WTC11 (cell line): ENCODE data around the gene GADD45B. TPM values are rescaled to one million over a fixed set of nuclear protein-coding genes. Genes with fewer than 3 reads are reported as not detected.
"Not testable (repeated sequence)": the region's sequence is repeated elsewhere in the genome, so short reads cannot be mapped to it uniquely, and the experiment has no call there.

ENCODE experiments used
- ATAC-seq: fragments of 200-7000 bp; cut with Tn5 transposase; 2 replicates; pipeline ENCODE4 v1.10.0; 2021; ENCODE audit warnings: mild to moderate bottlenecking, moderate library complexity
- CTCF ChIA-PET: fragments of 300-600 bp; sonication (Branson Sonifier 250); formaldehyde crosslinking; loops from one replicate; lab custom pipeline; 2021; ENCODE audit warnings: antibody characterized with exemption; lab: Charles Lee
- POLR2A ChIA-PET: fragments of 350-600 bp; sonication (Branson Sonifier 250); formaldehyde crosslinking; loops from one replicate; lab custom pipeline; 2021; ENCODE audit warnings: antibody characterized with exemption; lab: Charles Lee
- DNase-seq: peaks from one replicate; pipeline ENCODE4 v3.0.0; 2021; ENCODE audit warnings: low spot score
- H3K27ac Mint-ChIP-seq: 2 replicates; pipeline ENCODE4 v1.8.0; 2021; ENCODE audit warnings: mixed read lengths
- H3K27me3 Mint-ChIP-seq: 2 replicates; pipeline ENCODE4 v1.8.0; 2021; ENCODE audit warnings: low read depth, mild to moderate bottlenecking, moderate library complexity, mixed read lengths
- H3K36me3 Mint-ChIP-seq: 2 replicates; pipeline ENCODE4 v1.8.0; 2021; ENCODE audit warnings: mixed read lengths
- H3K4me1 Mint-ChIP-seq: 2 replicates; pipeline ENCODE4 v1.8.0; 2022; ENCODE audit warnings: mixed read lengths
- H3K4me3 Mint-ChIP-seq: 2 replicates; pipeline ENCODE4 v1.8.0; 2021; ENCODE audit warnings: mild to moderate bottlenecking, moderate library complexity, mixed read lengths
- H3K9me3 Mint-ChIP-seq: 2 replicates; pipeline ENCODE4 v1.8.0; 2021; ENCODE audit warnings: mixed read lengths
- EMX1 ChIP-seq: fragments of 250-450 bp; sonication (Bioruptor Pico); IDR thresholded peaks from 2 replicates; pipeline ENCODE4 v1.8.0; 2021; ENCODE audit warnings: mild to moderate bottlenecking
- GTF2I ChIP-seq: fragments of 250-450 bp; sonication (Bioruptor Pico); conservative IDR thresholded peaks from 2 replicates; pipeline ENCODE4 v1.4.0; 2021; ENCODE audit warnings: mild to moderate bottlenecking
- IRF2 ChIP-seq: sonication (generic); formaldehyde crosslinking; IDR thresholded peaks from 2 replicates; pipeline ENCODE4 v1.8.0; 2022; ENCODE audit warnings: low read depth, missing genetic modification reagents, borderline replicate concordance
- MYBL2 ChIP-seq: sonication (generic); formaldehyde crosslinking; IDR thresholded peaks from 2 replicates; pipeline ENCODE4 v1.8.1; 2023; ENCODE audit warnings: mild to moderate bottlenecking, moderate library complexity, missing genetic modification reagents
- NFYB ChIP-seq: sonication (generic); formaldehyde crosslinking; conservative IDR thresholded peaks from 2 replicates; pipeline ENCODE4 v1.8.0; 2022; ENCODE audit warnings: low read depth, missing genetic modification reagents
- RORB ChIP-seq: fragments of 250-450 bp; sonication (Bioruptor Pico); IDR thresholded peaks from 2 replicates; pipeline ENCODE4 v1.9.0; 2021; ENCODE audit warnings: mild to moderate bottlenecking
- SOX15 ChIP-seq: fragments of 250-450 bp; sonication (Bioruptor Pico); IDR thresholded peaks from 2 replicates; pipeline ENCODE4 v1.9.0; 2021; ENCODE audit warnings: mild to moderate bottlenecking
- SP1 ChIP-seq: sonication (generic); formaldehyde crosslinking; conservative IDR thresholded peaks from 2 replicates; pipeline ENCODE4 v1.8.1; 2022; ENCODE audit warnings: missing genetic modification reagents
- TEAD4 ChIP-seq: sonication (generic); formaldehyde crosslinking; IDR thresholded peaks from 2 replicates; pipeline ENCODE4 v1.8.0; 2022; ENCODE audit warnings: mild to moderate bottlenecking, missing genetic modification reagents
- ZNF121 ChIP-seq: sonication (generic); formaldehyde crosslinking; IDR thresholded peaks from 2 replicates; pipeline ENCODE4 v1.8.0; 2023; ENCODE audit warnings: missing genetic modification reagents
- ZNF317 ChIP-seq: sonication (generic); formaldehyde crosslinking; IDR thresholded peaks from 2 replicates; pipeline ENCODE4 v1.8.1; 2023; ENCODE audit warnings: low read depth, mild to moderate bottlenecking, moderate library complexity, missing genetic modification reagents, borderline replicate concordance
- ZNF416 ChIP-seq: fragments of 250-450 bp; sonication (Bioruptor Pico); IDR thresholded peaks from 2 replicates; pipeline ENCODE4 v1.9.0; 2021; ENCODE audit warnings: mild to moderate bottlenecking, inconsistent platforms
- ZNF423 ChIP-seq: fragments of 250-450 bp; sonication (Bioruptor Pico); IDR thresholded peaks from 2 replicates; pipeline ENCODE4 v2.1.2; 2022; ENCODE audit warnings: mild to moderate bottlenecking, moderate library complexity
- total RNA-seq: library from RNA; stranded (reverse); gene quantifications from 3 replicates; pipeline ENCODE4 v1.2.3, GENCODE V29; 2021
- TF ChIP-seq, protein P1 (sequence below): sonication (generic); formaldehyde crosslinking; IDR thresholded peaks from 2 replicates; pipeline ENCODE4 v1.8.1; 2022; ENCODE audit warnings: mild to moderate bottlenecking, moderate library complexity, missing genetic modification reagents
- TF ChIP-seq, protein P2 (sequence below): sonication (generic); formaldehyde crosslinking; IDR thresholded peaks from 2 replicates; pipeline ENCODE4 v1.8.0; 2022; ENCODE audit warnings: missing genetic modification reagents
- TF ChIP-seq, protein P3 (sequence below): sonication (generic); formaldehyde crosslinking; IDR thresholded peaks from 2 replicates; pipeline ENCODE4 v1.8.0; 2022; ENCODE audit warnings: mild to moderate bottlenecking, missing genetic modification reagents
- TF ChIP-seq, protein P4 (sequence below): sonication (generic); formaldehyde crosslinking; IDR thresholded peaks from 2 replicates; pipeline ENCODE4 v1.8.1; 2023; ENCODE audit warnings: mild to moderate bottlenecking, moderate library complexity, missing genetic modification reagents
- TF ChIP-seq, protein P5 (sequence below): sonication (generic); formaldehyde crosslinking; IDR thresholded peaks from 2 replicates; pipeline ENCODE4 v1.8.1; 2023; ENCODE audit warnings: mild to moderate bottlenecking, missing genetic modification reagents, moderate library complexity
- TF ChIP-seq, protein P6 (sequence below): fragments of 250-450 bp; sonication (Bioruptor Pico); IDR thresholded peaks from 2 replicates; pipeline ENCODE4 v1.8.0; 2021; ENCODE audit warnings: mild to moderate bottlenecking

The GADD45B gene
- total RNA-seq, 1 experiment from 2014 or later: 17.9 TPM

DNA sequence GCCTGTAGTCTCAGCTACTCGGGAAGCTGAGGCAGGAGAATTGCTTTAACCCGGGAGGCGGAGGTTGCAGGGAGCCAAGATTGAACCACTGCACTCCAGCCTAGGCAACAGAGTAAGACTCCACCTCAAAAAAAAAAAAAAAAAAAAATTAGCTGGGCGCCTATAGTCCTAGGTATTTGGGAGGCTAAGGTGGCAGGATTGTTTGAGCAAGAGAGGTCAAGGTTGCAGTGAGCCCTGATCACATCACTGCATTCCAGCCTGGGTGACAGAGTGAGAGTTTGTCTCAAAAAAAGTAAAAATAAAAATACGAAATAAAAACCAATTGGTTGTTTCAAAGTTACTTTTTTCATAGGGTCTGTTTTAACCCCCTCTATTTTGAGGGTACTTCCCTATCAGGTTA lies 17.9 kb upstream of the GADD45B start (continued):
- TF ChIP-seq, protein P1, sequence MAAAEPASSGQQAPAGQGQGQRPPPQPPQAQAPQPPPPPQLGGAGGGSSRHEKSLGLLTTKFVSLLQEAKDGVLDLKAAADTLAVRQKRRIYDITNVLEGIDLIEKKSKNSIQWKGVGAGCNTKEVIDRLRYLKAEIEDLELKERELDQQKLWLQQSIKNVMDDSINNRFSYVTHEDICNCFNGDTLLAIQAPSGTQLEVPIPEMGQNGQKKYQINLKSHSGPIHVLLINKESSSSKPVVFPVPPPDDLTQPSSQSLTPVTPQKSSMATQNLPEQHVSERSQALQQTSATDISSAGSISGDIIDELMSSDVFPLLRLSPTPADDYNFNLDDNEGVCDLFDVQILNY: no peak

DNA sequence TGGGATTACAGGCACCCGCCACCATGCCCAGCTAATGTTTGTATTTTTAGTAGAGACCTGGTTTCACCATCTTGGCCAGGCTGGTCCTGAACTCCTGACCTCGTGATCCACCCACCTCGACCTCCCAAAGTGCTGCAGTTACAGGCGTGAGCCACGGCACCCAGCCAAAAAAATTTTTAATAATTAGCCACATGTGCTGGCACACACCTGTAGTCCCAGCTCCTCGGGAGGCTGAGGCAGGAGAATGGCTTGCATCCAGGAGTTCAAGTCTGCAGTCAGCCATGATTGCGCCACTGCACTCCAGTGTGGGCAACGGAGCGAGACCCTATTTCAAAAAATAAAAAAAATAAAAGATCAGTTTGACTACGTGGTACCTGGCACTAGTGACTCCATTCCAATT lies 17.2 kb upstream of the GADD45B start:
- H3K4me1 Mint-ChIP-seq: peaks cover 25% of the 10 kb centered on the region
- H3K27ac Mint-ChIP-seq, DNase-seq, ATAC-seq, H3K36me3 Mint-ChIP-seq, H3K4me3 Mint-ChIP-seq, H3K9me3 Mint-ChIP-seq, H3K27me3 Mint-ChIP-seq, CTCF ChIA-PET: not testable (repeated sequence)
- POLR2A ChIA-PET: interaction anchor here (0.6 kb wide), 1 partner anchor 13 kb away, joined by 4 read pairs; no protein-coding TSS in a partner anchor

DNA sequence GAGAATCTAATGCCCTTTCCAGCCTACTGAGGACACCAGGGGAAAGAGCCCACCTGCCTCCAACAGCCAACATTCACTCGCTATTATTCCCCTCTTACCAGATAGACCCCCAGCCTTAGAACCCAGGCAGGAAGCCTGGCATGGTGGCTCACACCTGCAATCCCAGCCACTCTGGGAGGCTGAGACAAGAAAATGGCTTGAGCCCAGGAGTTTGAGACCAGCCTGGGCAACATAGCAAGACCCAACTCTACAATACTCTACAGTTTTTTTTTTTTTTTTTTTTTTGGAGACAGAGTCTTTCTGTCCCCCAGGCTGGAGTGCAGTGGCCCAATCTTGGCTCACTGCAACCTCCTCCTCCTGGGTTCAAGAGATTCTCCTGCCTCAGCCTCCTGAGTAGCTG lies 15.7 kb upstream of the GADD45B start:
- CTCF ChIA-PET: interaction anchor here (1.2 kb wide), 1 partner anchor 151 kb away, joined by 5 read pairs; no protein-coding TSS in a partner anchor
- POLR2A ChIA-PET: no interaction called here
- Mint-ChIP-seq H3K4me1 (peaks cover 12% of the 10 kb centered on the region), H3K27me3 (no peaks in the 10 kb centered on the region), H3K4me3 (no peak overlapping the region), H3K36me3 (no peaks in the 10 kb centered on the region), H3K27ac (no peak overlapping the region), H3K9me3 (no peaks in the 10 kb centered on the region)
- no peak for ATAC-seq
- TF ChIP-seq ZNF121 (CRISPR knock-in tag) (0 out of 2 replicates have a peak, but pooled peaks have one; percentile 43), TEAD4 (CRISPR knock-in tag) (no peak), ZNF416 (CRISPR knock-in tag) (no peak)
- no peak for DNase-seq

DNA sequence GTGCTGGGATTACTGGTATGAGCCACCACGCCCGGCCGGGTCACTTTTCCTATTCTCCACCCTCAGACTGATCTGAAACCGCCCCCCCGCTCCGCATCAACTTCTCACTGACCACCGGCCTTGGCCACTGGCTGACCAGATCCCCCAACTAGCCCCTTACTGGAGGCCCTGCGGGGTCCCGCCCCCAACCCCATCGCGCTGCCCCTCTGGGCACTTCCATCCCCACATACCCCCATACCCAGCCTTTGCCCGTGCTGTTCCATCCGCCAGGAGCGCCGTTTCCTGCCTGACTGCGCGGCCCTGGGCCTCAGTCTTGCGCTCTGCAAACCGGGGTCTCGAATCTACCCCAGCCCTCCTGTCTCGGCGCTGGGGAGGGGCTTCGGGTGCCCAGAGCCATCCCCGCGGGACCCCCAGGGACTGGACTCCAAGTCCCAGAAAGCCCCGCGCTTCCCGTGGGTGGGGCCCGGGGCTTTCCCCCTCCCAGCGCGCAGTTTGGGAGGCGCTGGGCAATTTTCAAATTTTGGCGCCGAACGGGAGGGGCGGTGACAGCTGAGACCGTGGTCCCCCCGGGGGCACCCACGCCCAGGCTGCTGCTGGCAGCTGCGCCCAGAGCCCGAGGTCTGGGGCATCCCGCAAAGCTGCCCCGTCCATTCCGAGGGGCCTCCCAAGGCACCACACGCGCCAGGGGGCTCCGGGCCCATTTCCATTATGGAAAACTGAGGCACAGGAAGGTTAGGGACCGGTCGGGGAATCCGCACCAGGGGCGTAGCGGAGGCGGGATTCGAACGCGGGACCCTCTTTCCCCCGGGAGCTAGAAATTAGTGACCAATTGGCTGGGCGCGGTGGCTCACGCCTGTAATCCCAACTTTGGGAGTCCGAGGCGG lies 13.9 kb upstream of the GADD45B start:
- CTCF ChIA-PET: interaction anchor here (0.7 to 10.5 kb wide), 10 partner anchors 9 to 175 kb away, joined by 3 to 82 read pairs (median 6); partner anchors contain the start of genes GADD45B and TIMM13
- peak; percentile 77; the same call in 1 of the 2 replicates for TF ChIP-seq EMX1 (CRISPR knock-in tag)
- peak; percentile 68 for TF ChIP-seq ZNF423 (CRISPR knock-in tag)
- TF ChIP-seq, protein P2, sequence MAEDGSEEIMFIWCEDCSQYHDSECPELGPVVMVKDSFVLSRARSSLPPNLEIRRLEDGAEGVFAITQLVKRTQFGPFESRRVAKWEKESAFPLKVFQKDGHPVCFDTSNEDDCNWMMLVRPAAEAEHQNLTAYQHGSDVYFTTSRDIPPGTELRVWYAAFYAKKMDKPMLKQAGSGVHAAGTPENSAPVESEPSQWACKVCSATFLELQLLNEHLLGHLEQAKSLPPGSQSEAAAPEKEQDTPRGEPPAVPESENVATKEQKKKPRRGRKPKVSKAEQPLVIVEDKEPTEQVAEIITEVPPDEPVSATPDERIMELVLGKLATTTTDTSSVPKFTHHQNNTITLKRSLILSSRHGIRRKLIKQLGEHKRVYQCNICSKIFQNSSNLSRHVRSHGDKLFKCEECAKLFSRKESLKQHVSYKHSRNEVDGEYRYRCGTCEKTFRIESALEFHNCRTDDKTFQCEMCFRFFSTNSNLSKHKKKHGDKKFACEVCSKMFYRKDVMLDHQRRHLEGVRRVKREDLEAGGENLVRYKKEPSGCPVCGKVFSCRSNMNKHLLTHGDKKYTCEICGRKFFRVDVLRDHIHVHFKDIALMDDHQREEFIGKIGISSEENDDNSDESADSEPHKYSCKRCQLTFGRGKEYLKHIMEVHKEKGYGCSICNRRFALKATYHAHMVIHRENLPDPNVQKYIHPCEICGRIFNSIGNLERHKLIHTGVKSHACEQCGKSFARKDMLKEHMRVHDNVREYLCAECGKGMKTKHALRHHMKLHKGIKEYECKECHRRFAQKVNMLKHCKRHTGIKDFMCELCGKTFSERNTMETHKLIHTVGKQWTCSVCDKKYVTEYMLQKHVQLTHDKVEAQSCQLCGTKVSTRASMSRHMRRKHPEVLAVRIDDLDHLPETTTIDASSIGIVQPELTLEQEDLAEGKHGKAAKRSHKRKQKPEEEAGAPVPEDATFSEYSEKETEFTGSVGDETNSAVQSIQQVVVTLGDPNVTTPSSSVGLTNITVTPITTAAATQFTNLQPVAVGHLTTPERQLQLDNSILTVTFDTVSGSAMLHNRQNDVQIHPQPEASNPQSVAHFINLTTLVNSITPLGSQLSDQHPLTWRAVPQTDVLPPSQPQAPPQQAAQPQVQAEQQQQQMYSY (CRISPR knock-in tag): peak; percentile 52; the same call in 1 of the 2 replicates
- TF ChIP-seq, protein P3, sequence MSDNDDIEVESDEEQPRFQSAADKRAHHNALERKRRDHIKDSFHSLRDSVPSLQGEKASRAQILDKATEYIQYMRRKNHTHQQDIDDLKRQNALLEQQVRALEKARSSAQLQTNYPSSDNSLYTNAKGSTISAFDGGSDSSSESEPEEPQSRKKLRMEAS (CRISPR knock-in tag): peak; percentile 44; the same call in 1 of the 2 replicates
- peak; percentile 95 for TF ChIP-seq GTF2I (CRISPR knock-in tag)
- TF ChIP-seq RORB (CRISPR knock-in tag): no peak
- peak; percentile 64 for TF ChIP-seq SP1 (CRISPR knock-in tag)
- TF ChIP-seq, protein P4, sequence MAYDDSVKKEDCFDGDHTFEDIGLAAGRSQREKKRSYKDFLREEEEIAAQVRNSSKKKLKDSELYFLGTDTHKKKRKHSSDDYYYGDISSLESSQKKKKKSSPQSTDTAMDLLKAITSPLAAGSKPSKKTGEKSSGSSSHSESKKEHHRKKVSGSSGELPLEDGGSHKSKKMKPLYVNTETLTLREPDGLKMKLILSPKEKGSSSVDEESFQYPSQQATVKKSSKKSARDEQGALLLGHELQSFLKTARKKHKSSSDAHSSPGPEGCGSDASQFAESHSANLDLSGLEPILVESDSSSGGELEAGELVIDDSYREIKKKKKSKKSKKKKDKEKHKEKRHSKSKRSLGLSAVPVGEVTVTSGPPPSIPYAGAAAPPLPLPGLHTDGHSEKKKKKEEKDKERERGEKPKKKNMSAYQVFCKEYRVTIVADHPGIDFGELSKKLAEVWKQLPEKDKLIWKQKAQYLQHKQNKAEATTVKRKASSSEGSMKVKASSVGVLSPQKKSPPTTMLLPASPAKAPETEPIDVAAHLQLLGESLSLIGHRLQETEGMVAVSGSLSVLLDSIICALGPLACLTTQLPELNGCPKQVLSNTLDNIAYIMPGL (CRISPR knock-in tag): no peak
- TF ChIP-seq MYBL2 (CRISPR knock-in tag): peak; percentile 98
- TF ChIP-seq ZNF121 (CRISPR knock-in tag): peak; percentile 82
- TF ChIP-seq ZNF317 (CRISPR knock-in tag): 0 out of 2 replicates have a peak, but pooled peaks have one; percentile 38
- no peak for TF ChIP-seq SOX15 (CRISPR knock-in tag)
- TF ChIP-seq NFYB (CRISPR knock-in tag): no peak
- TF ChIP-seq, protein P5, sequence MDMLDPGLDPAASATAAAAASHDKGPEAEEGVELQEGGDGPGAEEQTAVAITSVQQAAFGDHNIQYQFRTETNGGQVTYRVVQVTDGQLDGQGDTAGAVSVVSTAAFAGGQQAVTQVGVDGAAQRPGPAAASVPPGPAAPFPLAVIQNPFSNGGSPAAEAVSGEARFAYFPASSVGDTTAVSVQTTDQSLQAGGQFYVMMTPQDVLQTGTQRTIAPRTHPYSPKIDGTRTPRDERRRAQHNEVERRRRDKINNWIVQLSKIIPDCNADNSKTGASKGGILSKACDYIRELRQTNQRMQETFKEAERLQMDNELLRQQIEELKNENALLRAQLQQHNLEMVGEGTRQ (CRISPR knock-in tag): peak; percentile 22; the same call in 1 of the 2 replicates
- TF ChIP-seq, protein P6, sequence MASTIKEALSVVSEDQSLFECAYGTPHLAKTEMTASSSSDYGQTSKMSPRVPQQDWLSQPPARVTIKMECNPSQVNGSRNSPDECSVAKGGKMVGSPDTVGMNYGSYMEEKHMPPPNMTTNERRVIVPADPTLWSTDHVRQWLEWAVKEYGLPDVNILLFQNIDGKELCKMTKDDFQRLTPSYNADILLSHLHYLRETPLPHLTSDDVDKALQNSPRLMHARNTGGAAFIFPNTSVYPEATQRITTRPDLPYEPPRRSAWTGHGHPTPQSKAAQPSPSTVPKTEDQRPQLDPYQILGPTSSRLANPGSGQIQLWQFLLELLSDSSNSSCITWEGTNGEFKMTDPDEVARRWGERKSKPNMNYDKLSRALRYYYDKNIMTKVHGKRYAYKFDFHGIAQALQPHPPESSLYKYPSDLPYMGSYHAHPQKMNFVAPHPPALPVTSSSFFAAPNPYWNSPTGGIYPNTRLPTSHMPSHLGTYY (CRISPR knock-in tag): peak; percentile 17; the same call in 1 of the 2 replicates
- no peak for TF ChIP-seq IRF2 (CRISPR knock-in tag)

More for the DNA sequence above, 13.9 kb upstream of the GADD45B start:
- POLR2A ChIA-PET: interaction anchor here (0.6 to 5.8 kb wide), 7 partner anchors 9 to 1145 kb away, joined by 3 to 59 read pairs (median 9); partner anchors contain the start of genes GADD45B and TIMM13
- peak overlapping the region; percentile 77 for H3K4me3 Mint-ChIP-seq
- no peaks in the 10 kb centered on the region for H3K36me3 Mint-ChIP-seq
- H3K27me3 Mint-ChIP-seq: no peaks in the 10 kb centered on the region
- peak; percentile 61 for ATAC-seq
- H3K4me1 Mint-ChIP-seq: peaks cover 9% of the 10 kb centered on the region; the same call in 1 of the 2 replicates
- H3K27ac Mint-ChIP-seq: no peak overlapping the region
- DNase-seq: peak; percentile 78
- no peaks in the 10 kb centered on the region for H3K9me3 Mint-ChIP-seq
